ENCODE data around the gene RAB37.

RAB37 gene

DNA sequence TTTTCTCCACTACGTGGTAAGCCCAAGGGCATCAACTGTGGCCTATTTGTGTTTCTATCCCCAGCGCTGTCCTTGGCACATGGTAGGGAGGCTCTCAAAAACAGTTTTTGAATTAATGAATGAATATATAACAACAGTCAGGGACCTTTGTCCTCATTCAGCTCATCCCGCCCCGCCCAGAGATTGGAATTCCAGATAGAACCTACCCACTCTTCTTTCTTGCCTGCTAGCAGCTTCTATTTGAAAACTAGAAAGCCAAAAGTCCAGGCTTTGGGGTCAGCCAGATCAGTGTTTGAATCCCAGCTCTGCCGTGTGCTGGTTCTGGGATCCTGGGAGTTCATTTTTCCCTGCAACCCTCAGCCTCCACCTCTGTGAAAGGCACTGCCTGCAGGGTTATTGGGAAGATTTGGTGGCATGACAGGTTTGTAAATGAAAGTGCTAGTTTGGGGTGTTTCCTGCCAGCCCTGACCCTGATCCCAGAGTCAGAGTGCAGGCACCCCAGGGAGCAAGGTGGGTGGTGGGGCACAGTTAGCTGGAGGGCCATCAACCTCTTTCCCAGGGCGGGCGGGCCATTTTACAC lies 15.9 kb downstream of the RAB37 start:
- Histone ChIP-seq H3K4me3 (ENCODE audit: low read length in 2 of 2) (no peak overlapping the region), H3K36me3 (ENCODE audit: control insufficient read depth in 2 of 2, insufficient read depth in 2 of 2, low read length in 2 of 2) (no peaks in the 10 kb centered on the region), H3K9ac (ENCODE audit: low read length in 2 of 2) (no peak overlapping the region), H3K4me1 (ENCODE audit: control insufficient read depth, insufficient read depth, low read length) (peaks cover 24% of the 10 kb centered on the region), H3K27me3 (ENCODE audit: control insufficient read depth in 1 of 2, insufficient read depth in 2 of 2, low read length in 2 of 2) (peaks cover 0 to 10% of the 10 kb centered on the region in 2 donors), H3K9me3 (ENCODE audit: control insufficient read depth in 2 of 2, low read length in 2 of 2) (no peaks in the 10 kb centered on the region), H3K27ac (ENCODE audit: low read length) (no peak overlapping the region)

GRCh38 chr17:74754832-74755231 lies 17.8 kb downstream of the RAB37 start:
- H3K27ac ChIP-seq (ENCODE audit: low read length), result no peak overlapping the region
- no peaks in the 10 kb centered on the region for H3K36me3 ChIP-seq (ENCODE audit: control insufficient read depth in 2 of 2, insufficient read depth in 2 of 2, low read length in 2 of 2)
- peaks cover 23% of the 10 kb centered on the region for H3K4me1 ChIP-seq (ENCODE audit: control insufficient read depth, insufficient read depth, low read length)
- H3K27me3 ChIP-seq (ENCODE audit: control insufficient read depth in 1 of 2, insufficient read depth in 2 of 2, low read length in 2 of 2), result peaks cover 0 to 3% of the 10 kb centered on the region in 2 donors
- no peak overlapping the region for H3K9ac ChIP-seq (ENCODE audit: low read length in 2 of 2)
- H3K4me3 ChIP-seq (ENCODE audit: low read length in 2 of 2), result no peak overlapping the region
- no peaks in the 10 kb centered on the region for H3K9me3 ChIP-seq (ENCODE audit: control insufficient read depth in 2 of 2, low read length in 2 of 2)

- Histone ChIP-seq H3K4me3 (ENCODE audit: low read length in 2 of 2) (no peak overlapping the region), H3K9me3 (ENCODE audit: control insufficient read depth in 2 of 2, low read length in 2 of 2) (no peaks in the 10 kb centered on the region), H3K36me3 (ENCODE audit: control insufficient read depth in 2 of 2, insufficient read depth in 2 of 2, low read length in 2 of 2) (no peaks in the 10 kb centered on the region), H3K9ac (ENCODE audit: low read length in 2 of 2) (no peak overlapping the region), H3K27ac (ENCODE audit: low read length) (no peak overlapping the region), H3K27me3 (ENCODE audit: control insufficient read depth in 1 of 2, insufficient read depth in 2 of 2, low read length in 2 of 2) (no peaks in the 10 kb centered on the region), H3K4me1 (ENCODE audit: control insufficient read depth, insufficient read depth, low read length) (peaks cover 17% of the 10 kb centered on the region)
These were observed 18.5 kb downstream of the RAB37 start for GRCh38 chr17:74755533-74755932.

DNA sequence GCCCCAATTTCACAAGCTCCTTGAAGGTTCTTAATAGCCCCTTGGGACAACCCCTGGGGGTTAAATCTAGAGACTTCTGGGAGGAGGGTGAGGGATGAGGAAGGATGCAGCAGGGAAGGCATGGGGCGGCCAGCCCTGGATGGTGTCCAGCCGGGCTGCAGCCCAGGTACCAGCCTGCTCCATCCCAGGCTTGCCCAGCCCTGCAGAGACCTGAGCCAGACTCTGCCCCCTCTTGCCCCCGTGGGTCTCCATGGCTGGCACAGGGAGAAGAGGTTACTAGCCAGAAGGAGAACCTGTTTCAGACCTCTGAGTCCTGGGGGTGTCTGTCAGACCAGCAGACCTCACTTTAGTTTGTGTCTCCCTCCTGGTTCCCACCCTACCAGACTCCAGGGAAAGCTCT lies 19.8 kb downstream of the RAB37 start:
- H3K4me3 ChIP-seq (ENCODE audit: low read length in 2 of 2), result no peak overlapping the region
- no peaks in the 10 kb centered on the region for H3K9me3 ChIP-seq (ENCODE audit: control insufficient read depth in 2 of 2, low read length in 2 of 2)
- no peaks in the 10 kb centered on the region for H3K27me3 ChIP-seq (ENCODE audit: control insufficient read depth in 1 of 2, insufficient read depth in 2 of 2, low read length in 2 of 2)
- no peaks in the 10 kb centered on the region for H3K36me3 ChIP-seq (ENCODE audit: control insufficient read depth in 2 of 2, insufficient read depth in 2 of 2, low read length in 2 of 2)
- peaks cover 15% of the 10 kb centered on the region for H3K4me1 ChIP-seq (ENCODE audit: control insufficient read depth, insufficient read depth, low read length)
- no peak overlapping the region for H3K27ac ChIP-seq (ENCODE audit: low read length)
- no peak overlapping the region for H3K9ac ChIP-seq (ENCODE audit: low read length in 2 of 2)

DNA sequence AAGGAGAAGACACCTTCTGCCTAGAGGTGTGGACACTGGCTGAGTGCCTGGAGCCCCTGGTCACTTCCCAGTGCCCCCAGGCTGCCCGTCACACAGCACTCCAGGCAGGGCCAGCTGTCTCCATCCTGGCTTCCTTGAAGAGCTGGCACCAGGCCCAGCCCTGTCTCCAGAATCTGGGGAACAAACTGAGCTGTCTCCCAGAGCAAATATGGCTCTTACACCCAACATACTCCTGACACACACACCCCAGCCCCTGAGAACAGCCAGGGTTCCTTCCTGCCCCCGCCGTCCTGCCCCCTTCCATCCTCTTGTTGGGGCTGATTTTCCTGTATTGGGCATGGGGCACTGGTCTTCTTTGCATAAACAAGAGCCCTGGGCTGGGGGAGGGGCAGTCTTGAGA lies 20.4 kb downstream of the RAB37 start:
- peaks cover 15% of the 10 kb centered on the region for H3K4me1 ChIP-seq (ENCODE audit: control insufficient read depth, insufficient read depth, low read length)
- no peak overlapping the region for H3K4me3 ChIP-seq (ENCODE audit: low read length in 2 of 2)

DNA sequence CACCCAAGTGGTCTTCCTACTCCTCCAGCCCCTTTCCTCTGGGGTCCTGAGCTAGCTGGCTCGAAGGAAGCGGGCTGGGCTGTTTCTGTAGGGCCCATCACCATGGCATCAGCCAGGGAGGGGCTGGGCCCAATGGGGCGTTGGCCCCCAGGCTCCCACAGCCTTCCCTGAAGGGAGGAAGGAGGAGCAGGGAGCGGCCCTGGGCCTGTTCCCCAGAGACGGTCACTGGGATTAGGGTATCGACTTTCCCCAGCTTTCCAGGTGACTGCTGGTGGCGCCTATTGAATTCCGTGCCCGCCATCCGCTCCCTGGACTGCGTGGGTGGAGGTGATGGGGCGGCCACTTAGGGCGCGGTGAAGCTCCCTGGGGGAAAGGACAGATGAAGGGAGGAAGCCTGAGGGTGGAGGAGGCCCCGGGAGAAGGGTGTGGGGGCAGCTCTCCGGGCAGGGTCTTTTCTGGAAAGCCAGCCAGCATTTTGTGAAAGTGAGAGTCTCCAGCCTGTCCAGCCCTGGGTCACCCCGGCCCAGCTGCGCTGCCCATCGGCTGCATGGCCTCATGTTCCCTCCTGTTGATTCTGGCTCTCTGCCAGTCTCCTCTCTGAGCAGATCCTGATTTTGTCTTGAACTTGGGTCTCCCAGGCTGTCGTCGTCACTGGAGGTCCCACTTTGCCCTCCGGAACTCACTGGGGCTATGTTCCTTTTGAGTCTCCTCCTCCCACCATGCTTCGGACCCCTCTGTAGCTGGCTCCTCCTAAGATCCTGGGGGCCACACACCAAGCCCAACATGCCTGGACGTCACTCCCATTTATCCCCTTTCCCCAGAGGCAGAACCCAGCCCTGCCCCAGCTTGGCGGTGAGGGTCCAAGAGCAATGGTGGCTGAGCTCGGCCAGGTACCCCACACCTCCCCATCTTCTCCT lies 21.1 kb downstream of the RAB37 start:
- H3K27ac ChIP-seq (ENCODE audit: low read length), result no peak overlapping the region

More for the DNA sequence above, 20.4 kb downstream of the RAB37 start:
- Histone ChIP-seq H3K9me3 (ENCODE audit: control insufficient read depth in 2 of 2, low read length in 2 of 2) (no peaks in the 10 kb centered on the region), H3K36me3 (ENCODE audit: control insufficient read depth in 2 of 2, insufficient read depth in 2 of 2, low read length in 2 of 2) (no peaks in the 10 kb centered on the region), H3K9ac (ENCODE audit: low read length in 2 of 2) (no peak overlapping the region), H3K27ac (ENCODE audit: low read length) (no peak overlapping the region), H3K27me3 (ENCODE audit: control insufficient read depth in 1 of 2, insufficient read depth in 2 of 2, low read length in 2 of 2) (no peaks in the 10 kb centered on the region)

GRCh38 chr17:74758848-74759168 lies 21.8 kb downstream of the RAB37 start:
- Histone ChIP-seq H3K36me3 (ENCODE audit: control insufficient read depth in 2 of 2, insufficient read depth in 2 of 2, low read length in 2 of 2) (no peaks in the 10 kb centered on the region), H3K4me1 (ENCODE audit: control insufficient read depth, insufficient read depth, low read length) (peaks cover 20% of the 10 kb centered on the region), H3K27me3 (ENCODE audit: control insufficient read depth in 1 of 2, insufficient read depth in 2 of 2, low read length in 2 of 2) (no peaks in the 10 kb centered on the region), H3K9me3 (ENCODE audit: control insufficient read depth in 2 of 2, low read length in 2 of 2) (no peaks in the 10 kb centered on the region), H3K4me3 (ENCODE audit: low read length in 2 of 2) (no peak overlapping the region), H3K27ac (ENCODE audit: low read length) (no peak overlapping the region), H3K9ac (ENCODE audit: low read length in 2 of 2) (no peak overlapping the region)

More for the DNA sequence above, 21.1 kb downstream of the RAB37 start:
- peaks cover 18% of the 10 kb centered on the region for H3K4me1 ChIP-seq (ENCODE audit: control insufficient read depth, insufficient read depth, low read length)
- H3K9ac ChIP-seq (ENCODE audit: low read length in 2 of 2), result no peak overlapping the region
- H3K36me3 ChIP-seq (ENCODE audit: control insufficient read depth in 2 of 2, insufficient read depth in 2 of 2, low read length in 2 of 2), result no peaks in the 10 kb centered on the region
- H3K9me3 ChIP-seq (ENCODE audit: control insufficient read depth in 2 of 2, low read length in 2 of 2), result no peaks in the 10 kb centered on the region
- no peak overlapping the region for H3K4me3 ChIP-seq (ENCODE audit: low read length in 2 of 2)
- H3K27me3 ChIP-seq (ENCODE audit: control insufficient read depth in 1 of 2, insufficient read depth in 2 of 2, low read length in 2 of 2), result no peaks in the 10 kb centered on the region

DNA sequence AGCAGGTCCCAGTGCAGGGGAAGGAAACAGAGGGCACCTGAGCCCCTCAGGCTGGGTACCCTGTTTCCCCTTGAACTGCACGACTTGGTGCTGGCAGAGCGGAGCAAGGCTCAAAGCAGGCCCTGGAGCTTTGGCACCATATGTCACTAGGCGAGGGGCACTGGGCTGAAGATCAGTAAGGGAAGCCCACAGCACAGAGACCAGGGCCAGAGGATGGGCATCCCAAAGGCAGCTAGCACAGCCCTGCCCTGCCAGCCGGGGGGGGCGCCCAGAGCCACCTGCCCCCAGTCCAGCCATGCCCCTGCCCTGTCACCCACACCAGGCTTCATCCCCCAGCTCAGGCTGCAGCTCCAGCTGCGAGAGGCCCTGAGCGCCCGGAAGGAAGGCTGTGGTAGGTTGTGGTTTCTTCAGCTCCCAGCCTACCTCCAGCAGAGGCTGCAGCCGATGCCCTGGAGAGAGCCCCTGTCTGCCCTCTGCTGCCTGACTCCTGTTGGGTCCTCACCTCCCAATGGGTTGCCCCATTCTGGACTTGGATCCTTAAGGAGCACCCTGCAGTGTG lies 22.3 kb downstream of the RAB37 start:
- Histone ChIP-seq H3K27me3 (ENCODE audit: control insufficient read depth in 1 of 2, insufficient read depth in 2 of 2, low read length in 2 of 2) (no peaks in the 10 kb centered on the region), H3K9ac (ENCODE audit: low read length in 2 of 2) (no peak overlapping the region), H3K4me1 (ENCODE audit: control insufficient read depth, insufficient read depth, low read length) (peaks cover 20% of the 10 kb centered on the region), H3K36me3 (ENCODE audit: control insufficient read depth in 2 of 2, insufficient read depth in 2 of 2, low read length in 2 of 2) (no peaks in the 10 kb centered on the region), H3K27ac (ENCODE audit: low read length) (no peak overlapping the region), H3K9me3 (ENCODE audit: control insufficient read depth in 2 of 2, low read length in 2 of 2) (no peaks in the 10 kb centered on the region), H3K4me3 (ENCODE audit: low read length in 2 of 2) (no peak overlapping the region)

DNA sequence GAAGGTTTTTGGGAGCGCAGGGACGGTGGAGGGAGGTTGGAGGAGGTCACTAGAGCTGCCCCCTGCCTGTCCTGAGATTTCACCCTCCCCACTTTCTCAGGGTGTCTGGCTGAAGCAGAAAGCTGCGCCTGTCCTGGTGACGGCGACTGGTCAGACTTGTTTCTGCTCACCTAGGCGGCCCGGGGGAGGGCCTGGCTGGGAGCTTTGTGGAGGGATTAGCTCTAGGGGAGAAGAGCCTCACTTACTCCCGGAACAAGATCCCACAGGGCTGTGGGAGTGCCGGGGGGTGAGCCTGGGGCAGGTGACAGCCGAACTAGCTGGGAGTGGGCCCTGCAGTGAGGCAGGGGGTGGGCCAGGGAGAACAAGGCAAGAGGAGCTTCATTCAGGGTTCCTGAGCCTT lies 22.9 kb downstream of the RAB37 start:
- no peak overlapping the region for H3K27ac ChIP-seq (ENCODE audit: low read length)
- H3K27me3 ChIP-seq (ENCODE audit: control insufficient read depth in 1 of 2, insufficient read depth in 2 of 2, low read length in 2 of 2), result no peaks in the 10 kb centered on the region
- H3K36me3 ChIP-seq (ENCODE audit: control insufficient read depth in 2 of 2, insufficient read depth in 2 of 2, low read length in 2 of 2), result no peaks in the 10 kb centered on the region
- no peaks in the 10 kb centered on the region for H3K9me3 ChIP-seq (ENCODE audit: control insufficient read depth in 2 of 2, low read length in 2 of 2)
- H3K9ac ChIP-seq (ENCODE audit: low read length in 2 of 2), result no peak overlapping the region
- no peak overlapping the region for H3K4me3 ChIP-seq (ENCODE audit: low read length in 2 of 2)
- H3K4me1 ChIP-seq (ENCODE audit: control insufficient read depth, insufficient read depth, low read length), result peaks cover 20% of the 10 kb centered on the region

GRCh38 chr17:74760404-74761105 lies 23.5 kb downstream of the RAB37 start:
- Histone ChIP-seq H3K9me3 (ENCODE audit: control insufficient read depth in 2 of 2, low read length in 2 of 2) (no peaks in the 10 kb centered on the region), H3K36me3 (ENCODE audit: control insufficient read depth in 2 of 2, insufficient read depth in 2 of 2, low read length in 2 of 2) (no peaks in the 10 kb centered on the region), H3K4me3 (ENCODE audit: low read length in 2 of 2) (no peak overlapping the region), H3K27me3 (ENCODE audit: control insufficient read depth in 1 of 2, insufficient read depth in 2 of 2, low read length in 2 of 2) (no peaks in the 10 kb centered on the region), H3K9ac (ENCODE audit: low read length in 2 of 2) (no peak overlapping the region), H3K4me1 (ENCODE audit: control insufficient read depth, insufficient read depth, low read length) (peaks cover 20% of the 10 kb centered on the region), H3K27ac (ENCODE audit: low read length) (no peak overlapping the region)

Measured in stomach smooth muscle (tissue), 2 donors.